ENCODE measurements around the gene MRPL42. TPM values are rescaled to one million over a fixed set of nuclear protein-coding genes. Genes with fewer than 3 reads are reported as not detected.

MRPL42 gene
- total RNA-seq, 1 donor from 2014 or later, result 82.1 TPM

DNA sequence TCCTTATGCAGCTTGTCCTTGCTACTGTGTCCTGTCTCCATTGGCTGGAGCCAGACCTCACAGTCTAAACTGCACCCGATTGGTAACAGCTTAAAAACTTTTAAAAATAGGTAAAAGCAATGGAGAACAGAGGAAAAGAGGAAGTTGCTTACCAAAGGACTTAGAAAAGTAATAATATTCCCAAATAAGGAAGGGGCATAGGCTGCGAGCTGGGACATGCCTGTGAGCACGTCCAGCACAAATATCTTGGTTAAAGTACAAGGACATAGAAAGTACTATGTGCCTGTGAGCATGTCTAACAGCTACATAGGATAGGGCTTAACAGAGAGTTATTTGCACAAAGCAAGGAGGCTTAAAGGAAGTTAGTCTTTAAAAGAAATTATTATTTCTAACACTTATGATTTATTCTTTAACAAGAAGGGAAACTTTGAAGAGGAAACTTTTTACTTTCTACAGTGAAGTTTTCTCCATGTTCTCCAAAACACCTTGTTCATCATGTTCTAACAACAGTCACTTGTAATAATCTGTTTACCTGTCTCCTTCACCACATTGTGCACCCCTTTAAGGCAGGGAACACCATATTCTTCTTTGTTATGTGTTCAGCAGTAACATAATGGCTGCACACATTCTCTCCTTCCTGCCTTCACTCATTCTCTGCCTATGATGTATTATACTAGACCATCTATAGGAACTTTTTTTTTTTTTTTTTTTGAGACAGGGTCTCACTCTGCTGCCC lies 15.7 kb upstream of the MRPL42 start:
- no peak overlapping the region for H3K4me3 ChIP-seq (ENCODE audit: low read depth, low read length)
- TF ChIP-seq, protein P1, sequence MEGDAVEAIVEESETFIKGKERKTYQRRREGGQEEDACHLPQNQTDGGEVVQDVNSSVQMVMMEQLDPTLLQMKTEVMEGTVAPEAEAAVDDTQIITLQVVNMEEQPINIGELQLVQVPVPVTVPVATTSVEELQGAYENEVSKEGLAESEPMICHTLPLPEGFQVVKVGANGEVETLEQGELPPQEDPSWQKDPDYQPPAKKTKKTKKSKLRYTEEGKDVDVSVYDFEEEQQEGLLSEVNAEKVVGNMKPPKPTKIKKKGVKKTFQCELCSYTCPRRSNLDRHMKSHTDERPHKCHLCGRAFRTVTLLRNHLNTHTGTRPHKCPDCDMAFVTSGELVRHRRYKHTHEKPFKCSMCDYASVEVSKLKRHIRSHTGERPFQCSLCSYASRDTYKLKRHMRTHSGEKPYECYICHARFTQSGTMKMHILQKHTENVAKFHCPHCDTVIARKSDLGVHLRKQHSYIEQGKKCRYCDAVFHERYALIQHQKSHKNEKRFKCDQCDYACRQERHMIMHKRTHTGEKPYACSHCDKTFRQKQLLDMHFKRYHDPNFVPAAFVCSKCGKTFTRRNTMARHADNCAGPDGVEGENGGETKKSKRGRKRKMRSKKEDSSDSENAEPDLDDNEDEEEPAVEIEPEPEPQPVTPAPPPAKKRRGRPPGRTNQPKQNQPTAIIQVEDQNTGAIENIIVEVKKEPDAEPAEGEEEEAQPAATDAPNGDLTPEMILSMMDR (IDR thresholded peaks at IDR 0.05; ENCODE audit: insufficient read depth, low read length, severe bottlenecking), result no peak
- no peaks in the 10 kb centered on the region for H3K27me3 ChIP-seq (ENCODE audit: control insufficient read depth, insufficient read depth, low read length)
- H3K36me3 ChIP-seq (ENCODE audit: control insufficient read depth, insufficient read depth, low read length), result no peaks in the 10 kb centered on the region
- DNase-seq (ENCODE audit: low read depth) (peak; percentile 32), FAIRE-seq (no peak)

DNA sequence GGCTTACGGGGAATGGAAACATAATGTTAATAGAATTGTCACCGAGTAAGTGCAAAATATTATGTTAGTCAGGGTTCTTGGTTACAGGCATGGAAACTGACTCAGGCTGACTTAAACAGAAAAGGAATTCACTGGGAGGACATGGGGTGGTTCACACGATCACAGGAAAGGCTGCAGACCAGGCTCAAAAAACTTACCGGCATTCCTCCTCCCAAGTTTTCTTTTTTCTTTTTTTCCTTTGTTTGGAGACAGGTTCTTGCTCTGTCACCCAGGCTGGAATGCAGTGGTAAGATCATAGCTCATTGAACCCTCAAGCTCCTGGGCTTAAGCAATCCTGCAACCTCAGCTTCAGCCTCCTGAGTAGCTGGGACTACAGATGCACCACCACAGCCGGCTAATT lies 13.7 kb upstream of the MRPL42 start:
- TF ChIP-seq, protein P1 (IDR thresholded peaks at IDR 0.05; ENCODE audit: insufficient read depth, low read length, severe bottlenecking), result no peak
- H3K27me3 ChIP-seq (ENCODE audit: control insufficient read depth, insufficient read depth, low read length), result no peaks in the 10 kb centered on the region
- no peaks in the 10 kb centered on the region for H3K36me3 ChIP-seq (ENCODE audit: control insufficient read depth, insufficient read depth, low read length)
- no peak overlapping the region for H3K4me3 ChIP-seq (ENCODE audit: low read depth, low read length)
- DNase-seq (ENCODE audit: low read depth) (peak; percentile 55), FAIRE-seq (no peak)

DNA sequence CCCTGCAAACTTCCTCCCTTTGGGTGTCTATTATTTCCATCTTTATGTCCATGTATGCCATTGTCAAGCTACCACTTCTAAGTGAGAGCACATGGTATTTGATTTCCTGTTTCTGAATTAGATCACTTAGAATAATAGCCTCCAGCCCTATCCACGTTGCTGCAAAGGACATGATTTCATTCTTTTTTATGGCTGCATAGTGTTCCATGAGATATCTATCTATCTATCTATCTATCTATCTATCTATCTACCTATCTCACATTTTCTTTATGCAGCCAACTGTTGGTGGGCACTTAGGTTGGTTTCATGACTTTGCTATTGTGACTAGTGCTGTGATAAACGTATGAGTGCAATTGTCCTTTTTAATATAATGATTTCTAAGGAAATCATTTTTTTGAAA lies 11.2 kb upstream of the MRPL42 start:
- Histone ChIP-seq H3K27me3 (ENCODE audit: control insufficient read depth, insufficient read depth, low read length) (no peaks in the 10 kb centered on the region), H3K36me3 (ENCODE audit: control insufficient read depth, insufficient read depth, low read length) (no peaks in the 10 kb centered on the region), H3K4me3 (ENCODE audit: low read depth, low read length) (no peak overlapping the region)
- TF ChIP-seq, protein P1 (IDR thresholded peaks at IDR 0.05; ENCODE audit: insufficient read depth, low read length, severe bottlenecking), result no peak
- FAIRE-seq (no peak), DNase-seq (ENCODE audit: low read depth) (no peak)

DNA sequence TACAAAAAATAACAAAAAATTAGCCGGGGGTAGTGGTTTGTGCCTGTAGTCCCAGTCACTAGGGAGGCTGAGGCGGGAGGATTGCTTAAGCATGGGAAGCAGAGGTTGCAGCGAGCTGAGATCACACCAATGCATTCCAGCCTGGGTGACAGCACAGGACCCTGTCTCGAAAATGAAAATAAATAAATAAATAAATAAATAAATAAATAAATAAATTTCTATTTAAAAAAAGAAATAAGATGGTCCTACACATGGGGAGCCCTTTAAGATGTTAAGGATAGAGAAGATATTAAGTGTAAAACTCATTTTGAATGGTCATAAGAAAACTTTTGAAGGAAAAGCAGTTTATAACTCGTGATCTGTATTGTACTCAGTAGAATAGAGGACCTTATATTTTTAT lies 8.2 kb upstream of the MRPL42 start:
- Histone ChIP-seq H3K4me3 (ENCODE audit: low read depth, low read length) (no peak overlapping the region), H3K36me3 (ENCODE audit: control insufficient read depth, insufficient read depth, low read length) (no peaks in the 10 kb centered on the region), H3K27me3 (ENCODE audit: control insufficient read depth, insufficient read depth, low read length) (no peaks in the 10 kb centered on the region)
- no peak for DNase-seq (ENCODE audit: low read depth)
- no peak for FAIRE-seq
- TF ChIP-seq, protein P1 (IDR thresholded peaks at IDR 0.05; ENCODE audit: insufficient read depth, low read length, severe bottlenecking), result no peak

DNA sequence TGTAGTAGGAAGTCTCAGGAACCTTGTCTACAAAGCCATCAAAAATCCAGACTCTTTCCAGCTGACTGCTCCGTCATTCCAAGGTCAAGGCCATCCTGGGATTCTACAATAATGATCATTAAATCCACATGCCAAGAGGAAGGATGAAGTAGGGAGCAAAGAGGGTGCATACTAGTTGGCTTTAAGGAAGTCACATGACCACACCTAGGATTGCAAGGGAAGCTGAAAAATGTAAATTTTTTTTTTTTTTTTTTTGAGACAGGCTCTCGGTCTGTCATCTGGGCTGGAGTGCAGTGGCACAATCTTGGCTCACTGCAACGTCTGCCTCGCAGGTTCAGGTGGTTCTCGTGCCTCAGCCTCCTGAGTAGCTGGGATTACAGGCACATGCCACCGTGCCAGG lies 7.3 kb upstream of the MRPL42 start:
- DNase-seq (ENCODE audit: low read depth) (no peak), FAIRE-seq (no peak)
- TF ChIP-seq, protein P1 (IDR thresholded peaks at IDR 0.05; ENCODE audit: insufficient read depth, low read length, severe bottlenecking), result no peak
- no peak overlapping the region for H3K4me3 ChIP-seq (ENCODE audit: low read depth, low read length)
- H3K36me3 ChIP-seq (ENCODE audit: control insufficient read depth, insufficient read depth, low read length), result no peaks in the 10 kb centered on the region
- H3K27me3 ChIP-seq (ENCODE audit: control insufficient read depth, insufficient read depth, low read length), result no peaks in the 10 kb centered on the region

DNA sequence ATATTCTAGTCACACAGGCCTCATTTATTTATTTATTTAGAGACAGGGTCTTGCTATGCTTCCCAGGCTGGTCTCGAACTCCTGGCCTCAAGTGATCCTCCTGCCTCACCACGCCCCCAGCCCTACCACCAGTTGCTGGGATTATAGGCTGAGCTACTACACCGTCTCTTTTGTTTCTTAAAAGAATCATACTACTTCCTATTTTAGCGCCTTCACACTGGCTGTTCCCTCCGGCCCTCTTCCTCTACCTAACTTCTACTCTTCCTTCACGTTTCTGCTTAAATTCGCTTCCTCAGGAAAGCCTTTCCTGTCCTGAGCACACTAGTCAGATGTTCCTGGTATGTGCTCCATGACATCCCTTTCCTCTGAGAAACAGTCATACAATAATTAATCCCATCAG lies 6.4 kb upstream of the MRPL42 start:
- no peaks in the 10 kb centered on the region for H3K36me3 ChIP-seq (ENCODE audit: control insufficient read depth, insufficient read depth, low read length)
- FAIRE-seq (no peak), DNase-seq (ENCODE audit: low read depth) (no peak)
- no peak overlapping the region for H3K4me3 ChIP-seq (ENCODE audit: low read depth, low read length)
- H3K27me3 ChIP-seq (ENCODE audit: control insufficient read depth, insufficient read depth, low read length), result no peaks in the 10 kb centered on the region
- TF ChIP-seq, protein P1 (IDR thresholded peaks at IDR 0.05; ENCODE audit: insufficient read depth, low read length, severe bottlenecking), result no peak

Measured in bronchial epithelial cell (primary cell).